AG04450 (cell line): ENCODE data around the gene TPSG1. TPM values are rescaled to one million over a fixed set of nuclear protein-coding genes. Genes with fewer than 3 reads are reported as not detected.

ENCODE experiments used
- CTCF ChIA-PET: fragments of 300-600, 350-600 bp; formaldehyde crosslinking; extraction: SDS; loops from one replicate; lab custom pipeline; 2022; ENCODE audit warnings: antibody characterized with exemption, inconsistent platforms; lab: Charles Lee
- POLR2A ChIA-PET: fragments of 350-600 bp; formaldehyde crosslinking; extraction: SDS; loops from one replicate; lab custom pipeline; 2021; ENCODE audit warnings: antibody characterized with exemption, inconsistent platforms; lab: Yijun Ruan, JAX
- DNase-seq: peaks from one replicate; pipeline ENCODE4 v3.0.0-alpha.2; 2011; ENCODE audit warnings: low read depth, low spot score
- H3K27ac ChIP-seq: one replicate; pipeline ENCODE4 v1.5.1; 2012; ENCODE audit warnings: low read depth, low read length, control low read depth
- H3K27me3 ChIP-seq: one replicate; pipeline ENCODE4 v1.6.0; 2012; ENCODE audit warnings: low read length; ENCODE audit not compliant: control insufficient read depth, insufficient read depth
- H3K4me3 ChIP-seq: 2 replicates; pipeline ENCODE4 v1.5.1; 2011; ENCODE audit warnings: mild to moderate bottlenecking, low read depth, low read length, control low read depth
- H3K9me3 ChIP-seq: 2 replicates; pipeline ENCODE4 v1.5.1; 2012; ENCODE audit warnings: low read length; ENCODE audit not compliant: control insufficient read depth, insufficient read depth
- polyA plus RNA-seq: library from polyadenylated mRNA; depleted of rRNA; stranded (reverse); fragments of >200 nt; gene quantifications from 2 replicates; pipeline ENCODE4 v1.2.3, GENCODE V29; 2011
- TF ChIP-seq, protein P1 (sequence below): IDR thresholded peaks from 2 replicates; pipeline ENCODE4 v1.5.1; 2011; ENCODE audit warnings: low read depth, low read length, control low read depth, inconsistent platforms

TPSG1 gene
- polyA plus RNA-seq, 1 experiment, result not detected

DNA sequence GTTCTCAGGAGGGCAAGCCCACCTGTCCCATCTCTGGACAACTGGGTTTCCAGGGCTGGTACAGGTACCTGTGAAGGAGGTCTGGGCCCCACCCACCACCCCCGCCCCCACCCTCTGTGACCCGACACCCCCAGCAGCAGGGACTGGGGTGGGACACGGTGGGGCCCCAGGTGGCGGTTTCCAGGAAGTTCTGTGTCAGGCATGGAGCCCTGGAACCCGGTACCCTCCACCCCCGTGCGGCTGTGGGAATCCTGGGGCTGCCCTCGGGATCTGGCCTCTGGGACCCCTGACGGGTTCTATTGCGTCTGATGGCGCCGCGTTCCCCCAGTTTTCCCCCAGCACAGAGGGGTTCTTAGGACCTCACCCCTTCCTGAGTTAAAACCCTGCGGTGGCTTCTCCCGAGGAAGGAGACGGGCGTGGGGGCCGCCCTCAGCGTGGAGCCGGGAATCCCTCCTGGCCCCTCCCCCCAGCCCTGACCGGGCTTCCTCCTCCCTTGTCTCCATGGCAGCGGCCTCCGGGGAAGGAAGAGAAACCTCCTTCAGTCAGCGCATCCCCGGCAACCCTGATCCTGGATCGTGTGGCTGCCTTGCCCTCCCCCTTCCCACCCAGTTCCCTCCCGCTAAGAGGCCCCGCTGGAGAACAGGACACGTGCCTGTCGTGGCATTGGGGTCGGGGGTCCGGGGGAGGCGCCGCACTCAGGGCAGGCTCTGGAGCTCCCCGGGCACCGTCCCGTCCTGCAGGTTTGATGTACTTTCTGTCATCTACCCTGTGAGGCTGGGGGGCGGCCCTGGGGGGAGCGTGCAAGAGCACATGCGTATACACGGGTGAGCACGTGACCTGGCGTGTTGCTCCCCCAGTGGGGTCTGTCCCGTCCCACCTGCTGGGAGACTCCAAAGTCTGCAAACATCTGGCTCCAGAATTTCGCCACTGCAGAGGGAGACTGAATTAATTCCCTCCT, 41.8 kb downstream of the TPSG1 start:
- no peak overlapping the region for H3K4me3 ChIP-seq
- ChIA-PET POLR2A (interaction anchor here (0.6 to 1.0 kb wide), 2 partner anchors 32 to 119 kb away, joined by 5 to 6 read pairs; no protein-coding TSS in a partner anchor), CTCF (no interaction called here)
- peak; percentile 10 for DNase-seq
- H3K9me3 ChIP-seq, result peaks cover 29% of the 10 kb centered on the region
- TF ChIP-seq, protein P1, sequence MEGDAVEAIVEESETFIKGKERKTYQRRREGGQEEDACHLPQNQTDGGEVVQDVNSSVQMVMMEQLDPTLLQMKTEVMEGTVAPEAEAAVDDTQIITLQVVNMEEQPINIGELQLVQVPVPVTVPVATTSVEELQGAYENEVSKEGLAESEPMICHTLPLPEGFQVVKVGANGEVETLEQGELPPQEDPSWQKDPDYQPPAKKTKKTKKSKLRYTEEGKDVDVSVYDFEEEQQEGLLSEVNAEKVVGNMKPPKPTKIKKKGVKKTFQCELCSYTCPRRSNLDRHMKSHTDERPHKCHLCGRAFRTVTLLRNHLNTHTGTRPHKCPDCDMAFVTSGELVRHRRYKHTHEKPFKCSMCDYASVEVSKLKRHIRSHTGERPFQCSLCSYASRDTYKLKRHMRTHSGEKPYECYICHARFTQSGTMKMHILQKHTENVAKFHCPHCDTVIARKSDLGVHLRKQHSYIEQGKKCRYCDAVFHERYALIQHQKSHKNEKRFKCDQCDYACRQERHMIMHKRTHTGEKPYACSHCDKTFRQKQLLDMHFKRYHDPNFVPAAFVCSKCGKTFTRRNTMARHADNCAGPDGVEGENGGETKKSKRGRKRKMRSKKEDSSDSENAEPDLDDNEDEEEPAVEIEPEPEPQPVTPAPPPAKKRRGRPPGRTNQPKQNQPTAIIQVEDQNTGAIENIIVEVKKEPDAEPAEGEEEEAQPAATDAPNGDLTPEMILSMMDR, result no peak
- H3K27ac ChIP-seq, result peak overlapping the region; percentile 52
- H3K27me3 ChIP-seq, result no peaks in the 10 kb centered on the region

DNA sequence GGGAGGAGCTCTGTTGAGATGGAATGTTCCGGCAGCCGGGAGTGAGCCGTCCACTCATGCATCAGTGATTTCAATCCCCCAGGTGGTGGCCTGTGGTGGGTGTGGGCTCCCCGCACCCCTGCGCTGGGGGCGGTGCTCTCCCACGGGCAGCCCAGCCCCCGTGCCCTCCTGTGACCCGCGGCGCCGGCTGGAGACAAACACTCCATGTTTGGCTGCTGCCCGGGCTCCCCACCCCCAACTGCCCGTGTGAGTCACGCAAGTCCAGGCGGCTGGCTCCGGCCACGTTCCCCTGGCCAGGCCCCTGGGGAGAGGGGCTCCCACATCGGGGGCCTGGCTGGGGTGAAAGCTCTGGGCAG, 42.8 kb downstream of the TPSG1 start:
- DNase-seq, result peak; percentile 58
- TF ChIP-seq, protein P1, result no peak
- H3K9me3 ChIP-seq, result peaks cover 26% of the 10 kb centered on the region
- no peaks in the 10 kb centered on the region for H3K27me3 ChIP-seq
- H3K27ac ChIP-seq, result peak overlapping the region; percentile 52
- ChIA-PET CTCF (interaction anchor here (1.2 kb wide), 1 partner anchor 79 kb away, joined by 3 read pairs; no protein-coding TSS in a partner anchor), POLR2A (interaction anchor here (0.6 to 1.0 kb wide), 3 partner anchors 8 to 120 kb away, joined by 3 to 6 read pairs (median 5); no protein-coding TSS in a partner anchor)
- H3K4me3 ChIP-seq, result no peak overlapping the region

DNA sequence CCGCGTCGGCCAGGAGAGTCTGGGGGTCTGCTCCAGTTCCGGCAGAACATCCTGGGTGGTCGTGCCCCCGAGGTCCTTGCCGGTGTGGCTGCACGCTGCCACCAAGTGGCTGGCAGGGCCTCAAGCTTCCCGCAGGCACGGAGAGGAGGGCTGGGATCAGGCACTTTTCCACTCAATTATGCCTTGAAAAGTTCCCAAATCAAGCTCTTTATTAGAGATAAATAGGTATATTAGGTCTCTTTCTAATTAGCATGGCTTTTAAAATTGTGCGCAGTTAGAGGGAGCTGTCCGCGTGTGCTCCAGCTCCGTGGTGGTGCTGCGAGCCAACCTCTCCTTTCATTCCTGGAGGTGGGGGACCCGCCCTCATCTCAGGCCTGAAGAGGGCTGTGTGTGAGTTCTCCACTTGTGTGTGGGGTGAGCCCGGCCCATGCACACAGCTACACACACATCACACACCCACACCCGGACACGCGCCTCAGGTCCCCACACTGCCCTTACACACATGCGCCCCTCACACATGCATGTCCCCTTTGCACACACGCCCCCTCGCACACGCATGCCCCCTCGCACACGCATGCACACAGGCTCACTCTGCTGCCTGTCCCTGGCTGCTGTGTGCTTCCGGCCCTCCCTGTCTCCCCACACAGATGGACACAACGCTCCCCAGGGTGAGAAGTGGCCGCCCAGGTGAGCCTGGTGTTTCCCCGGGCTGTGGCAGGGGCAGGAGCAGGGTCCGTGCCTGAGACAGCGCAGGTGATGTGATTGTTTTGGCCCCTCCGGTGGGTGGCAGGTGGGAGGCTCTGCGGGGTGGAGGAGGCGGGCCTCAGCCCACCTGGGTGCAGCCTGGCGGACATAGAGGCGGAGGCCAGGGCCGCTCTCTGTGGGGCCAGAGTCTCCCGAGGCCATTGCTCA, 43.4 kb downstream of the TPSG1 start:
- POLR2A ChIA-PET, result interaction anchor here (0.6 to 1.0 kb wide), 2 partner anchors 8 to 31 kb away, joined by 3 to 6 read pairs; no protein-coding TSS in a partner anchor
- no peak for DNase-seq
- peak overlapping the region; percentile 39 for H3K27ac ChIP-seq

DNA sequence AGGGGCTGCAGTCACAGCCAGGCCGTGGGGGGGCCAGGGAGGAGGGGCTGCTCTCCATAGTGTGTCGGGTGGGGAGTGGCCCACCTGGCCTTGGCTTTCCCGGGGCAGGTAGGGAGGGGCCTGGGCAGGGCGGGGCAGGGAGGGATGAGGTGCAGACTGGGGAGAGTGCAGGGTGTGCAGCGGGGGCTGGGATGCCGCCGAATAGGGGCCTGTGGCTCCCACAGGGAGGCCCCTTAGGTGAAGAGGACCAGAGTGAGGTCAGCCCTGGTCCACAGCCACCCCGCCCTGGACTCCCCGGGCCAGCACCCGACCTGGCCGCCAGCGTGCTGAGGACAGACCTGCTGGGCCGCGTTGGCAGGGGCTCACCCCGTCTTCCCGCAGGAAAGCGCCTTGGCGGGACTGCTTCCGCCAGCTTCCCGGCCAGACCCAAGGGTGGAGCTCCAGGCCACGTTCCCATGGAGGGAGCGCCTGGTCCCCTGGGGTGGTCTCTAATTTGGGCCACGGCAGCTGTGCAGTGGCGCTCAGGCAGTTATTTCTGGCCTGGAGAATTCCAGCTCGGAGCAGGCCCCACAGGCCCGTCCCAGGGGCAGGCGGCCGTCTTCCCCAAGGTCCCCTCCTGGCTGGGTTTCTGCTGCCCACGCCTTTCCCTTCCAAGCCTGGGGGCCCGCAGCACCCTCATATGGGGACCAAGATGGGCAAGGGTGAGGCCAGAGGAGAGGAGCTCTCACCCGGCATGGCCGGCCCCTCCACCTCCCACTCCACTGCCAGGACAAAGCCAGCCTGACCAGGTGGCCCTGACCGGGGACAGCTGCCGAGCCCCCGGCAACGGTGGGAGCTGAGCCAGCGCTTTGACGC, 44.3 kb downstream of the TPSG1 start:
- ChIA-PET CTCF (interaction anchor here (0.9 to 1.2 kb wide), 2 partner anchors 77 to 116 kb away, joined by 3 read pairs; no protein-coding TSS in a partner anchor), POLR2A (no interaction called here)
- TF ChIP-seq, protein P1, result no peak
- peaks cover 17% of the 10 kb centered on the region for H3K9me3 ChIP-seq
- no peak overlapping the region for H3K4me3 ChIP-seq
- no peak overlapping the region for H3K27ac ChIP-seq
- DNase-seq, result no peak
- H3K27me3 ChIP-seq, result no peaks in the 10 kb centered on the region

More for the DNA sequence above, 43.4 kb downstream of the TPSG1 start:
- CTCF ChIA-PET, result interaction anchor here (0.9 to 1.2 kb wide), 2 partner anchors 78 to 116 kb away, joined by 3 read pairs; no protein-coding TSS in a partner anchor
- H3K4me3 ChIP-seq, result no peak overlapping the region
- TF ChIP-seq, protein P1, result 0 out of 2 replicates have a peak, but pooled peaks have one; percentile 6
- peaks cover 24% of the 10 kb centered on the region for H3K9me3 ChIP-seq
- no peaks in the 10 kb centered on the region for H3K27me3 ChIP-seq
